Measurements from ENCODE around the gene ZSCAN12.

GRCh38 chr6:28400122-28400451 lies 540 bp upstream of the ZSCAN12 start:
- TF ChIP-seq POLR2A (IDR thresholded peaks at IDR 0.05; ENCODE audit: low read length), result no peak
- TF ChIP-seq GATA1 (IDR thresholded peaks at IDR 0.05; ENCODE audit: low read depth, low read length), result no peak
